ENCODE measurements around the gene AGAP3. TPM values are rescaled to one million over a fixed set of nuclear protein-coding genes. Genes with fewer than 3 reads are reported as not detected.

AGAP3 gene
- total RNA-seq, 1 experiment from 2014 or later: 79.6 TPM

GRCh38 chr7:151177310-151177709 is 91.0 kb downstream of the AGAP3 start:
- no peak for DNase-seq (ENCODE audit: low read depth, low spot score)
- in situ Hi-C loops (cut with HindIII; ENCODE audit: low pct_unique_long_range_greater_than_20kb, low sequenced_read_pairs): no loop called here

- DNase-seq (ENCODE audit: low read depth, low spot score): no peak
- in situ Hi-C loops (cut with HindIII; ENCODE audit: low pct_unique_long_range_greater_than_20kb, low sequenced_read_pairs): no loop called here
These were observed 92.0 kb downstream of the AGAP3 start for GRCh38 chr7:151178236-151178635.

GRCh38 chr7:151178831-151179230 is 92.6 kb downstream of the AGAP3 start:
- no peak for DNase-seq (ENCODE audit: low read depth, low spot score)
- in situ Hi-C loops (cut with HindIII; ENCODE audit: low pct_unique_long_range_greater_than_20kb, low sequenced_read_pairs): no loop called here

GRCh38 chr7:151179287-151179860 is 93.1 kb downstream of the AGAP3 start:
- in situ Hi-C loops (cut with HindIII; ENCODE audit: low pct_unique_long_range_greater_than_20kb, low sequenced_read_pairs): no loop called here
- DNase-seq (ENCODE audit: low read depth, low spot score): no peak

- in situ Hi-C loops (cut with HindIII; ENCODE audit: low pct_unique_long_range_greater_than_20kb, low sequenced_read_pairs): no loop called here
- no peak for DNase-seq (ENCODE audit: low read depth, low spot score)
These were observed 93.7 kb downstream of the AGAP3 start for GRCh38 chr7:151179946-151180345.

GRCh38 chr7:151181011-151181431 is 94.7 kb downstream of the AGAP3 start:
- no peak for DNase-seq (ENCODE audit: low read depth, low spot score)
- in situ Hi-C loops (cut with HindIII; ENCODE audit: low pct_unique_long_range_greater_than_20kb, low sequenced_read_pairs): no loop called here

GRCh38 chr7:151185762-151186639 is 99.7 kb downstream of the AGAP3 start:
- DNase-seq (ENCODE audit: low read depth, low spot score): no peak
- in situ Hi-C loops (cut with HindIII; ENCODE audit: low pct_unique_long_range_greater_than_20kb, low sequenced_read_pairs): no loop called here

GRCh38 chr7:151186640-151187408 is 100.5 kb downstream of the AGAP3 start, which contains the start of gene ASB10:
ASB10 (minus strand) TSS chr7:151187250; CDS start chr7:151187130, 120 bp downstream.
- in situ Hi-C loops (cut with HindIII; ENCODE audit: low pct_unique_long_range_greater_than_20kb, low sequenced_read_pairs): no loop called here
- no peak for DNase-seq (ENCODE audit: low read depth, low spot score)

- in situ Hi-C loops (cut with HindIII; ENCODE audit: low pct_unique_long_range_greater_than_20kb, low sequenced_read_pairs): no loop called here
- no peak for DNase-seq (ENCODE audit: low read depth, low spot score)
These were observed 101.4 kb downstream of the AGAP3 start for GRCh38 chr7:151187409-151188251.

- DNase-seq (ENCODE audit: low read depth, low spot score): no peak
- in situ Hi-C loops (cut with HindIII; ENCODE audit: low pct_unique_long_range_greater_than_20kb, low sequenced_read_pairs): no loop called here
These were observed 101.9 kb downstream of the AGAP3 start for GRCh38 chr7:151188252-151188542.

GRCh38 chr7:151189038-151189437 is 102.8 kb downstream of the AGAP3 start:
- in situ Hi-C loops (cut with HindIII; ENCODE audit: low pct_unique_long_range_greater_than_20kb, low sequenced_read_pairs): no loop called here

GRCh38 chr7:151191544-151191943 is 105.3 kb downstream of the AGAP3 start:
- in situ Hi-C loops (cut with HindIII; ENCODE audit: low pct_unique_long_range_greater_than_20kb, low sequenced_read_pairs): no loop called here

More at GRCh38 chr7:151189038-151189437, 102.8 kb downstream of the AGAP3 start:
- no peak for DNase-seq (ENCODE audit: low read depth, low spot score)

GRCh38 chr7:151192002-151192539 is 105.8 kb downstream of the AGAP3 start:
- no peak for DNase-seq (ENCODE audit: low read depth, low spot score)
- in situ Hi-C loops (cut with HindIII; ENCODE audit: low pct_unique_long_range_greater_than_20kb, low sequenced_read_pairs): no loop called here

More at GRCh38 chr7:151191544-151191943, 105.3 kb downstream of the AGAP3 start:
- DNase-seq (ENCODE audit: low read depth, low spot score): no peak

GRCh38 chr7:151193203-151193978 is 107.1 kb downstream of the AGAP3 start:
- in situ Hi-C loops (cut with HindIII; ENCODE audit: low pct_unique_long_range_greater_than_20kb, low sequenced_read_pairs): no loop called here
- no peak for DNase-seq (ENCODE audit: low read depth, low spot score)
